ENCODE data around the gene DMBX1.

GRCh38 chr1:46497665-46498064 is 8.0 kb downstream of the DMBX1 start:
- no peak for TF ChIP-seq POLR2AphosphoS5 (IDR thresholded peaks at IDR 0.05; ENCODE audit: low read depth, low read length)
- no peak for TF ChIP-seq CTCF (IDR thresholded peaks at IDR 0.05)
- no peak for TF ChIP-seq TAF1 (IDR thresholded peaks at IDR 0.05; ENCODE audit: borderline replicate concordance, low read depth, low read length)
- TF ChIP-seq RAD21 (IDR thresholded peaks at IDR 0.05; ENCODE audit: low read length) = no peak
